IPS-15b (cell line): ENCODE measurements around the gene PCNX4.

Source experiments
- H3K27me3 ChIP-seq: one replicate; pipeline ENCODE4 v1.6.1; 2013; ENCODE audit warnings: low read length; ENCODE audit not compliant: control insufficient read depth, insufficient read depth
- H3K36me3 ChIP-seq: one replicate; pipeline ENCODE4 v1.6.1; 2013; ENCODE audit warnings: low read length; ENCODE audit not compliant: control insufficient read depth, insufficient read depth
- H3K4me1 ChIP-seq: one replicate; pipeline ENCODE4 v1.6.1; 2013; ENCODE audit warnings: mild to moderate bottlenecking, low read length; ENCODE audit not compliant: control insufficient read depth, insufficient read depth
- H3K4me3 ChIP-seq: one replicate; pipeline ENCODE4 v1.5.1; 2013; ENCODE audit warnings: low read depth, low read length
- H3K9ac ChIP-seq: one replicate; pipeline ENCODE4 v1.6.1; 2013; ENCODE audit warnings: low read depth, mild to moderate bottlenecking, low read length
- H3K9me3 ChIP-seq: one replicate; pipeline ENCODE4 v1.6.1; 2013; ENCODE audit warnings: mild to moderate bottlenecking, low read length; ENCODE audit not compliant: control insufficient read depth, insufficient read depth

PCNX4 gene

GRCh38 chr14:60214415-60215126 lies 122.8 kb downstream of the PCNX4 start:
- no peak overlapping the region for H3K9ac ChIP-seq
- no peaks in the 10 kb centered on the region for H3K27me3 ChIP-seq
- no peaks in the 10 kb centered on the region for H3K9me3 ChIP-seq
- H3K4me3 ChIP-seq: no peak overlapping the region
- no peaks in the 10 kb centered on the region for H3K4me1 ChIP-seq
- H3K36me3 ChIP-seq: no peaks in the 10 kb centered on the region

DNA sequence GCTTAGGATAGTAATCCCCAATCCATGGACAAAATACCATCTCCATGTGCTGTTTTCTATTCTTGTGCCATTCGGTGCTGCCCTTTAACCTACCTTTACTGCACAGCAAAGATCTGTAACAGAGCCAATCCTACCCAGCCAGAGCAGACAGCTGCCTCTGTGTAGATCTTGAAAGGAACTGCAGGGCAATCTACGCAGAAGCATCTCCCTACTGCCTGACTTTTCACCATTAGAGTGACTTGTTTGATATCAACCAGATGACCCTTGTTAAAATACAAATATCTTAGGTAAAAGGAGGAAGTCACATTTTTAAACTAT lies 123.4 kb downstream of the PCNX4 start:
- Histone ChIP-seq H3K4me3 (no peak overlapping the region), H3K36me3 (no peaks in the 10 kb centered on the region), H3K27me3 (no peaks in the 10 kb centered on the region), H3K9me3 (no peaks in the 10 kb centered on the region), H3K9ac (no peak overlapping the region), H3K4me1 (no peaks in the 10 kb centered on the region)

DNA sequence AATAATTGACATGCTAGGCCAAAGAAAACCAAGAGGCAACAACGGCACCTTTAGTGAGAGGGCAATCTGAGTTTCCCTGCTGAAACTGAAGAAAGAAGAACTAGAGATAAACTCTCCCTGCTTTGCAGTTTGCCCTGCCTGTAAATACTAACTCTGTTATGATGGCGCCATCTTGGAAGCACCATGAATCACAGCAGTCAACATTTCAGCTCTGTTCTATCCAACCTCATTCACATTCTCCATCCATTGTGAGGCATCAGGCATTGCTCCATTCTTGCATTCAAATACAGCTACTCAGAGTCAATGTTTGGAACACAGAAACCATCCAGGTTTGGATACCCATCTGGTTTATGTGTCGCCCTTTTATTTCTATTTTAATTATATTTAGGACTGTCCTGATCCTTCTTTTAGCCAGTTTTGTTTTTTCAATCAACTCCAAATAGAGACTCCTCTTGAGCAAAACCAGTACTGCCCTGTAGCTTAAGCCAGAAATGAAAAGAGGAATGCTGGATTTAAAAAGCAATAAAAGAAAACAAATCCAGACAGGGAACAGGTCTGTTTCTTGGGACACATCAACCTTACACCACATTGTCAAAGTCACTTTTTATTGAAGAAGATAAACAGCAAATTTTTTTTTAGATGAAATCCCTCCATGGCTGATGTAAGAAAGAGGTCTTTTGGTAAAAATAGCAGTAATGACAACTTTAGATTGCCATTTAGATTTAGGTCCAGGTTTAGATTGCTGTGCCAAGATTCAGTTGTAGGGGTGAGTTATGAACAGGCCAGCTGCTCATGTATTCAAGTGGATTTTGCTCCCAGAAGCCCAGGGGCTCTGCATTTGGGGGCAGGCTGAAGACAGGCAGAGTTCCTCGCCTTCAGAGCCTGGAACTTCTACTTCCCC lies 124.0 kb downstream of the PCNX4 start:
- Histone ChIP-seq H3K9ac (no peak overlapping the region), H3K36me3 (no peaks in the 10 kb centered on the region), H3K9me3 (no peaks in the 10 kb centered on the region), H3K4me3 (no peak overlapping the region), H3K27me3 (no peaks in the 10 kb centered on the region), H3K4me1 (no peaks in the 10 kb centered on the region)

DNA sequence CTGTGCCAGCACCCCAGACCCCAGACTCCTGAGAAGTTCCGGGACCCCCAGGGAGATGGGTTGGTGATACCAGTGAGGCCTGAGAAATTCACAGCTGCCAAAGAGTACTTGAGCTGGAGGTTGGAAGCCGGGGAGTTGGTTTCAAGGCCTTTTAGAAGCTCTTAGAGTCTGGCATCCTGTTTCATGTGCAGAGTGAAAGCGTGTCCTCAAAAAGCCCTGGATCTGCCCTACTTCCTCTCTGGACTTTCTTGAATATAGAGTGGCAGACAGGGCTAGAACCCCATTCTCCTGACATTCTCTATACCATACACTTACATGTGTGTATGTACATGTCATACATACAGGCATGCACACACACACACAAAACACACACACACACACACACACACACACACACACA lies 126.0 kb downstream of the PCNX4 start:
- Histone ChIP-seq H3K9me3 (no peaks in the 10 kb centered on the region), H3K36me3 (no peaks in the 10 kb centered on the region), H3K27me3 (no peaks in the 10 kb centered on the region), H3K4me1 (no peaks in the 10 kb centered on the region), H3K9ac (no peak overlapping the region), H3K4me3 (no peak overlapping the region)
